Liver (tissue), 9 donors: ENCODE measurements around the gene STK4. TPM values are rescaled to one million over a fixed set of nuclear protein-coding genes. Genes with fewer than 3 reads are reported as not detected.

ENCODE experiments used
- DNase-seq: peaks from one replicate; pipeline ENCODE4 v3.0.0-alpha.2; 2017; ENCODE audit warnings: low spot score
- H3K27ac ChIP-seq, 2 donors: one replicate each; pipeline ENCODE4 v1.7.0; 2013; ENCODE audit warnings: inconsistent platforms in 2 of 2, low read length in 2 of 2, control low read depth in 1 of 2, low read depth in 1 of 2, mild to moderate bottlenecking in 1 of 2
- H3K27me3 ChIP-seq, 4 donors: one replicate each; pipeline versions ENCODE4 v1.6.1 to v1.7.0; 2013; ENCODE audit warnings: low read length in 3 of 4, inconsistent platforms in 1 of 4, mild to moderate bottlenecking in 1 of 4, moderate library complexity in 1 of 4; ENCODE audit not compliant: control insufficient read depth in 4 of 4, insufficient read depth in 4 of 4
- H3K36me3 ChIP-seq, 4 donors: one replicate each; pipeline versions ENCODE4 v1.6.1 to v1.7.0; 2013; ENCODE audit warnings: low read length in 3 of 4, mild to moderate bottlenecking in 3 of 4, low read depth in 1 of 4, moderate library complexity in 1 of 4; ENCODE audit not compliant: control insufficient read depth in 4 of 4, insufficient read depth in 3 of 4
- H3K4me1 ChIP-seq, 4 donors: one replicate each; pipeline versions ENCODE4 v1.6.1 to v1.7.0; 2013; ENCODE audit warnings: low read length in 3 of 4, mild to moderate bottlenecking in 3 of 4, moderate library complexity in 1 of 4; ENCODE audit not compliant: control insufficient read depth in 4 of 4, insufficient read depth in 4 of 4
- H3K4me3 ChIP-seq, 3 donors: one replicate each; pipeline versions ENCODE4 v1.6.1 to v1.7.0; 2013; ENCODE audit warnings: low read length in 3 of 3, control low read depth in 1 of 3, low read depth in 1 of 3, mild to moderate bottlenecking in 1 of 3
- H3K9ac ChIP-seq, 2 donors: one replicate each; pipeline ENCODE4 v1.7.0; 2013; ENCODE audit warnings: low read length in 2 of 2, mild to moderate bottlenecking in 2 of 2, moderate library complexity in 2 of 2, control low read depth in 1 of 2, low read depth in 1 of 2
- H3K9me3 ChIP-seq, 4 donors: one replicate each; pipeline versions ENCODE4 v1.6.1 to v1.7.0; 2013; ENCODE audit warnings: low read length in 3 of 4; ENCODE audit not compliant: control insufficient read depth in 4 of 4
- EGR1 ChIP-seq, 2 donors: IDR thresholded peaks; 2 replicates each; pipeline ENCODE4 v1.6.1; 2016 to 2018; ENCODE audit warnings: antibody characterized with exemption in 2 of 2, low read depth in 2 of 2
- FOXA1 ChIP-seq: IDR thresholded peaks from 2 replicates; pipeline ENCODE4 v1.6.1; 2016; ENCODE audit warnings: antibody characterized with exemption
- GABPA ChIP-seq, 2 donors: IDR thresholded peaks in 1 of 2; conservative IDR thresholded peaks in 1 of 2; 2 replicates each; pipeline ENCODE4 v1.6.1; 2016; ENCODE audit warnings: antibody characterized with exemption in 2 of 2, mild to moderate bottlenecking in 1 of 2, moderate library complexity in 1 of 2
- RAD21 ChIP-seq, 2 donors: IDR thresholded peaks; 2 replicates each; pipeline ENCODE4 v1.6.1; 2016; ENCODE audit warnings: antibody characterized with exemption in 2 of 2, mild to moderate bottlenecking in 2 of 2
- RXRA ChIP-seq, 2 donors: IDR thresholded peaks; 2 replicates each; pipeline ENCODE4 v1.6.1; 2017 to 2018; ENCODE audit warnings: antibody characterized with exemption in 2 of 2, mild to moderate bottlenecking in 1 of 2
- TAF1 ChIP-seq: conservative IDR thresholded peaks from 2 replicates; pipeline ENCODE4 v1.6.1; 2016; ENCODE audit warnings: antibody characterized with exemption, mild to moderate bottlenecking
- WGBS: extraction: QIAGEN DNeasy Blood & Tissue Kit; methylation state at CpG from one replicate; pipeline ENCODE4 v1.1.7; 2013; 5-methylcytosine and 5-hydroxymethylcytosine counted together
- polyA plus RNA-seq, 2 donors: library from polyadenylated mRNA; stranded (reverse) in 1 of 2; unstranded in 1 of 2; fragments of 200-250 nt in 1 of 2; fragments of >200 nt in 1 of 2; fragmentation: Nextera tagmentation in 1 of 2; extraction: Ambion mirVana in 1 of 2; gene quantifications; one replicate each; pipeline versions ENCODE4 v1.2.1 to v1.2.3, GENCODE V29; 2013 to 2015
- total RNA-seq, 2 donors: library from RNA; depleted of rRNA; stranded (reverse); fragments of >200 nt; gene quantifications; one replicate each; pipeline ENCODE4 v1.2.3, GENCODE V29; 2014
- TF ChIP-seq, protein P1 (sequence below): IDR thresholded peaks from 2 replicates; pipeline ENCODE4 v1.6.1; 2016; ENCODE audit warnings: antibody characterized with exemption
- TF ChIP-seq, protein P2 (sequence below): IDR thresholded peaks from 2 replicates; pipeline ENCODE4 v1.6.1; 2016; ENCODE audit warnings: antibody characterized with exemption
- TF ChIP-seq, protein P3 (sequence below): IDR thresholded peaks from 2 replicates; pipeline ENCODE4 v1.6.1; 2016; ENCODE audit warnings: antibody characterized with exemption
- TF ChIP-seq, protein P4 (sequence below): IDR thresholded peaks from 2 replicates; pipeline ENCODE4 v1.6.1; 2016; ENCODE audit warnings: antibody characterized with exemption, mild to moderate bottlenecking
- TF ChIP-seq, protein P5 (sequence below): fragments of 150-350 bp; IDR thresholded peaks from 2 replicates; pipeline ENCODE4 v1.5.1; 2017; ENCODE audit warnings: improper control_type of control experiment, low read depth, low read length; ENCODE audit not compliant: missing input control
- donor health status: healthy.
- donor health status: healthy.
- donor health status: healthy.
- donor health status: healthy.
- donor health status: healthy.

Gene STK4
- total and polyA plus RNA-seq, 4 donors, result 3.7 to 20.8 (median 13.9) TPM

DNA sequence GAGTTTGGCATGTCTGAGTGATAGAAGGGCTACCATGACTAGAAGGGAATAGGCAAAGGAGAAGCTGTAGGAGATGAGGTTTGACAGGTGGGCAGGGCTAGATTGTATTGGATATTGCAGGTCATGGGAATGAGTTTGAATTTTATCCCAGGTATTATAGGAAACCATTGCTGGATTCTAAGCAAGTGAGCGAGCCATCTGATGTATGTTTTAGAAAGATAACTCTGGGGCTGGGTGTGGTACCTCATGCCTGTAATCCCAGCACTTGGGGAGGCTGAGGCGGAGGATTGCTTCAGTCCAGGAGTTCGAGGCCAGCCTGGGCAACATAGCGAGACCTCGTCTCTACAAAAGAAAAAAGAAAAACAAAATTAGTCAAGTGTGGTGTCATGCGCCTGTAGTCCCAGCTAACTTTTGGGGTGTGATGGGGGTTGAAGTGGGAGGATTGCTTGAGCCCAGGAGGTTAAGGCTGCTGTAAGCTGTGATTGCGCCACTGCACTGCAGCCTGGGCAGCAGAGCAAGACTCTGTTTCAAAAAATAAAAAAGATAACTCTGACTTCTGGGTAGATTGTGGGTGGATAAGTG lies 16.9 kb downstream of the STK4 start (continued):
- TF ChIP-seq, protein P1, sequence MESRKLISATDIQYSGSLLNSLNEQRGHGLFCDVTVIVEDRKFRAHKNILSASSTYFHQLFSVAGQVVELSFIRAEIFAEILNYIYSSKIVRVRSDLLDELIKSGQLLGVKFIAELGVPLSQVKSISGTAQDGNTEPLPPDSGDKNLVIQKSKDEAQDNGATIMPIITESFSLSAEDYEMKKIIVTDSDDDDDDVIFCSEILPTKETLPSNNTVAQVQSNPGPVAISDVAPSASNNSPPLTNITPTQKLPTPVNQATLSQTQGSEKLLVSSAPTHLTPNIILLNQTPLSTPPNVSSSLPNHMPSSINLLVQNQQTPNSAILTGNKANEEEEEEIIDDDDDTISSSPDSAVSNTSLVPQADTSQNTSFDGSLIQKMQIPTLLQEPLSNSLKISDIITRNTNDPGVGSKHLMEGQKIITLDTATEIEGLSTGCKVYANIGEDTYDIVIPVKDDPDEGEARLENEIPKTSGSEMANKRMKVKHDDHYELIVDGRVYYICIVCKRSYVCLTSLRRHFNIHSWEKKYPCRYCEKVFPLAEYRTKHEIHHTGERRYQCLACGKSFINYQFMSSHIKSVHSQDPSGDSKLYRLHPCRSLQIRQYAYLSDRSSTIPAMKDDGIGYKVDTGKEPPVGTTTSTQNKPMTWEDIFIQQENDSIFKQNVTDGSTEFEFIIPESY, result no peak
- TF ChIP-seq FOXA1 (no peak), EGR1 (IDR thresholded peaks at IDR 0.05; ENCODE audit: low read depth in 2 of 2) (no peak), TAF1 (no peak)
- TF ChIP-seq, protein P2, sequence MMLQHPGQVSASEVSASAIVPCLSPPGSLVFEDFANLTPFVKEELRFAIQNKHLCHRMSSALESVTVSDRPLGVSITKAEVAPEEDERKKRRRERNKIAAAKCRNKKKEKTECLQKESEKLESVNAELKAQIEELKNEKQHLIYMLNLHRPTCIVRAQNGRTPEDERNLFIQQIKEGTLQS, result no peak
- TF ChIP-seq, protein P3, sequence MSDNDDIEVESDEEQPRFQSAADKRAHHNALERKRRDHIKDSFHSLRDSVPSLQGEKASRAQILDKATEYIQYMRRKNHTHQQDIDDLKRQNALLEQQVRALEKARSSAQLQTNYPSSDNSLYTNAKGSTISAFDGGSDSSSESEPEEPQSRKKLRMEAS, result no peak

DNA sequence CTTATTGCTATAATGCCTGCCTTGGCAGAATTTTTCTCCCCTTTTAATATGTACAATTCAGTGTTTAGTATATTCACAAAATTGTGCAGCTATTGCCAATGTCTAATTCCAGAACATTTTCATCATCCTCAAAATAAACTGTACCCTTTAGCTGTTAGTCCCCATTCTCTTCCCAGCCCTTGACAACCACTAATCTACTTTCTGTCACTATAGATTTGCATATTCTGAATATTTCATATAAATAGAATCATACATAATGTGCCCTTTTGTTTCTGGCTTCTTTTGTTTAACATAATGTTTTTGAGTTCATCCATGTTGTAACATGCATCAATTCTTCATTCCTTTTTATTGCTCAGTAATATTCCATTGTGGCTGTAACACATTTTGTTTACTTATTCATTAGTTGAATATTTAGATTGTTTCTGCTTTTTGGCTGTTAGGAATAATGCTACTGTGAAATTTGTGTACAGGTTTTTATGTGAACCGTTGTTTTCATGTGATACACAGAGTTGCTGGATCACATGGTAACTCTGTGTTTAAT lies 22.4 kb downstream of the STK4 start:
- H3K36me3 ChIP-seq, result peaks cover 1 to 12% (median 7%) of the 10 kb centered on the region in 4 donors
- no peak overlapping the region for H3K27ac ChIP-seq
- no peaks in the 10 kb centered on the region for H3K27me3 ChIP-seq
- no peak for DNase-seq
- H3K9ac ChIP-seq, result no peak overlapping the region
- no peaks in the 10 kb centered on the region for H3K9me3 ChIP-seq
- H3K4me1 ChIP-seq, result peaks cover 0 to 6% (median under 1%) of the 10 kb centered on the region in 4 donors
- TF ChIP-seq EGR1 (IDR thresholded peaks at IDR 0.05; ENCODE audit: low read depth in 2 of 2) (no peak), FOXA1 (no peak), RXRA (IDR thresholded peaks at IDR 0.05) (no peak), RAD21 (IDR thresholded peaks at IDR 0.05) (no peak), GABPA (IDR thresholded peaks at IDR 0.05 in 1 of 2, conservative IDR thresholded peaks at IDR 0.05 in 1 of 2) (no peak)
- TF ChIP-seq, protein P4, sequence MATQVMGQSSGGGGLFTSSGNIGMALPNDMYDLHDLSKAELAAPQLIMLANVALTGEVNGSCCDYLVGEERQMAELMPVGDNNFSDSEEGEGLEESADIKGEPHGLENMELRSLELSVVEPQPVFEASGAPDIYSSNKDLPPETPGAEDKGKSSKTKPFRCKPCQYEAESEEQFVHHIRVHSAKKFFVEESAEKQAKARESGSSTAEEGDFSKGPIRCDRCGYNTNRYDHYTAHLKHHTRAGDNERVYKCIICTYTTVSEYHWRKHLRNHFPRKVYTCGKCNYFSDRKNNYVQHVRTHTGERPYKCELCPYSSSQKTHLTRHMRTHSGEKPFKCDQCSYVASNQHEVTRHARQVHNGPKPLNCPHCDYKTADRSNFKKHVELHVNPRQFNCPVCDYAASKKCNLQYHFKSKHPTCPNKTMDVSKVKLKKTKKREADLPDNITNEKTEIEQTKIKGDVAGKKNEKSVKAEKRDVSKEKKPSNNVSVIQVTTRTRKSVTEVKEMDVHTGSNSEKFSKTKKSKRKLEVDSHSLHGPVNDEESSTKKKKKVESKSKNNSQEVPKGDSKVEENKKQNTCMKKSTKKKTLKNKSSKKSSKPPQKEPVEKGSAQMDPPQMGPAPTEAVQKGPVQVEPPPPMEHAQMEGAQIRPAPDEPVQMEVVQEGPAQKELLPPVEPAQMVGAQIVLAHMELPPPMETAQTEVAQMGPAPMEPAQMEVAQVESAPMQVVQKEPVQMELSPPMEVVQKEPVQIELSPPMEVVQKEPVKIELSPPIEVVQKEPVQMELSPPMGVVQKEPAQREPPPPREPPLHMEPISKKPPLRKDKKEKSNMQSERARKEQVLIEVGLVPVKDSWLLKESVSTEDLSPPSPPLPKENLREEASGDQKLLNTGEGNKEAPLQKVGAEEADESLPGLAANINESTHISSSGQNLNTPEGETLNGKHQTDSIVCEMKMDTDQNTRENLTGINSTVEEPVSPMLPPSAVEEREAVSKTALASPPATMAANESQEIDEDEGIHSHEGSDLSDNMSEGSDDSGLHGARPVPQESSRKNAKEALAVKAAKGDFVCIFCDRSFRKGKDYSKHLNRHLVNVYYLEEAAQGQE, result no peak
- TF ChIP-seq, protein P3, result no peak
- TF ChIP-seq, protein P1, result no peak
- TF ChIP-seq, protein P5, sequence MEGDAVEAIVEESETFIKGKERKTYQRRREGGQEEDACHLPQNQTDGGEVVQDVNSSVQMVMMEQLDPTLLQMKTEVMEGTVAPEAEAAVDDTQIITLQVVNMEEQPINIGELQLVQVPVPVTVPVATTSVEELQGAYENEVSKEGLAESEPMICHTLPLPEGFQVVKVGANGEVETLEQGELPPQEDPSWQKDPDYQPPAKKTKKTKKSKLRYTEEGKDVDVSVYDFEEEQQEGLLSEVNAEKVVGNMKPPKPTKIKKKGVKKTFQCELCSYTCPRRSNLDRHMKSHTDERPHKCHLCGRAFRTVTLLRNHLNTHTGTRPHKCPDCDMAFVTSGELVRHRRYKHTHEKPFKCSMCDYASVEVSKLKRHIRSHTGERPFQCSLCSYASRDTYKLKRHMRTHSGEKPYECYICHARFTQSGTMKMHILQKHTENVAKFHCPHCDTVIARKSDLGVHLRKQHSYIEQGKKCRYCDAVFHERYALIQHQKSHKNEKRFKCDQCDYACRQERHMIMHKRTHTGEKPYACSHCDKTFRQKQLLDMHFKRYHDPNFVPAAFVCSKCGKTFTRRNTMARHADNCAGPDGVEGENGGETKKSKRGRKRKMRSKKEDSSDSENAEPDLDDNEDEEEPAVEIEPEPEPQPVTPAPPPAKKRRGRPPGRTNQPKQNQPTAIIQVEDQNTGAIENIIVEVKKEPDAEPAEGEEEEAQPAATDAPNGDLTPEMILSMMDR, result no peak
- H3K4me3 ChIP-seq, result no peak overlapping the region
- WGBS, result 93% methylated on average over 1 of the region's 1 CpG
